GM21381 (cell line): ENCODE measurements around the gene KIAA0930.

ENCODE experiments used
- ATAC-seq: cut with Tn5 transposase; IDR thresholded peaks from one replicate; pipeline ENCODE4 v1.9.1; 2021; ENCODE audit warnings: mild to moderate bottlenecking, moderate library complexity; ENCODE audit not compliant: unreplicated experiment

Gene KIAA0930

GRCh38 chr22:45218976-45219375 lies 21.7 kb downstream of the KIAA0930 start:
- no peak for ATAC-seq

GRCh38 chr22:45217806-45218205 lies 22.9 kb downstream of the KIAA0930 start:
- ATAC-seq = no peak

DNA sequence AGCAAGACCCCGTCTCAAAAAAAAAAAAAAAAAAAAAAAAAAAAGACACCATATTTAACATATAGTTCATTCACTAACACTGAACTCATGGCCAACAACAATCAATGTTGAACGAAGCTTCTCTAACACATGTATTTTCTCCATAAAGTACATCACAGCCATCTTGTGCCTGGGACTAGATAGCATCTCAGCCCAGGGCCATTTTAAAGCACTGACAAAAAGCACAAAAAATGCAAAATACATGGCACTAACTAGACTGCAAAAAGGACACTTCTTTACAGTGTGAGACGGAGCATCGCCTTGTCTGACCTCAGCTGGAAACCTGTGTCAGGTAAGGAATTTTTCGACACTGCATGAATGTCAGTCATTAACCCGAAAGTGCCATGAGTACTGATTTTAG lies 23.3 kb downstream of the KIAA0930 start:
- ATAC-seq = no peak

GRCh38 chr22:45216133-45217003 lies 24.3 kb downstream of the KIAA0930 start:
- no peak for ATAC-seq

- no peak for ATAC-seq
Observed at GRCh38 chr22:45212992-45213751, 27.5 kb downstream of the KIAA0930 start.

DNA sequence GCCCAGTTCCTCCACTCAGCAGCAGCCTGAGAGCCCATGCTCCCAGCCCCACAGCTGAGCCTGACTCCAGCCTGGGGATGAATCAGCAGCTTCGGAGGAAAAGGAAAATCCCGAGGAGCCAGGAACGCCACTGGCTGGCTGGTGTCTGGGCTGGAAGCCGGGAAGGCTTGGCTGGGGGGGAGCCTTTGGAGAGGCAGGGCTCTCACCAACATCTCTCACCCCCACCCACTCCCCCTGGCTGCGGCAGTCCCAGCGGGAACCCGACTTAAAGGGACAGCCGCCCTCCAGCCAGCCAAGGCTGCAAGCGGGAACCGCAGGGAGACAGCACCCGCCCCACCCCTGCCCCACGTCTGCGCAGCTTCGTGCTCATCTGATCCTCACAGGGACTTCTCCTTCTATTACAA lies 28.4 kb downstream of the KIAA0930 start:
- no peak for ATAC-seq

DNA sequence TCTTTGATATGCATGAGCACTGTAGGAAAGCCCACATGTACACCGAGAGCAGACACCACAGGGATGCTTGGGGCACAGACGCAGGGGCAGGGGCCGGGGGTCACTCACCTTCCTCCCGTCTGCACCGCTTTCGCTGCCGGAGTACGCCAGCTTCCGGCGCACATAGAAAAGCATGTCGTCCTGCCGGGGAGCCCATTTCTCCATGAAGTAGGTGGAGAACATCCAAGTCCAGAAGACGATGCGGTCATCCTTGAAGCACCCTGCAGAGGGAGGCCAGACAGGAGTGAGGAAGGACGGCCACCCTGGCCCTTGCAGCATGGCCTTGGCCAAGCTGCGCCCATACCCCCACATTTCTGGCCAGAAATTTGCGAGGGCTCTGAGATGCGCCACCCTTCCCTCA lies 28.8 kb downstream of the KIAA0930 start:
- no peak for ATAC-seq

- no peak for ATAC-seq
Observed at GRCh38 chr22:45211435-45211834, 29.3 kb downstream of the KIAA0930 start.

- ATAC-seq = no peak
Observed at GRCh38 chr22:45210991-45211390, 29.7 kb downstream of the KIAA0930 start.

DNA sequence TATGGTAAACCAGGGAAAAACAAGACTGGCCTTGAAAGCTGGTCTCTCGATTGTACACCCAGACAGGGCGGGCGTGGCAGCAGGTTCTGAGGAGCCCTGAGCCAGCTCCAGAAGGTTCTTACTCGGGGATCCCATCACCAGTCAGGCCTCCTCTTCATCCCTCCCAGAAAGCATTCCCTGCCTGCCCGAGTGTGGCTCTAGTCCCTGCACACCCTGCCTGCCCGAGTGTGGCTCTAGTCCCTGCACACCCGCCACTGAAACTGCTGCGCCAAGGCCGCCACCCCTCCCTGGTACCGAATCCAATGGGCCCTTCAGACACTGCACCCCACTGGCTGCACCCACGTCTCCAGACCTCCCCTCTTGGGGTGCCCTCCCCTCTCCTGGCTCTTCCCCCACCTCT lies 30.1 kb downstream of the KIAA0930 start:
- ATAC-seq = no peak

DNA sequence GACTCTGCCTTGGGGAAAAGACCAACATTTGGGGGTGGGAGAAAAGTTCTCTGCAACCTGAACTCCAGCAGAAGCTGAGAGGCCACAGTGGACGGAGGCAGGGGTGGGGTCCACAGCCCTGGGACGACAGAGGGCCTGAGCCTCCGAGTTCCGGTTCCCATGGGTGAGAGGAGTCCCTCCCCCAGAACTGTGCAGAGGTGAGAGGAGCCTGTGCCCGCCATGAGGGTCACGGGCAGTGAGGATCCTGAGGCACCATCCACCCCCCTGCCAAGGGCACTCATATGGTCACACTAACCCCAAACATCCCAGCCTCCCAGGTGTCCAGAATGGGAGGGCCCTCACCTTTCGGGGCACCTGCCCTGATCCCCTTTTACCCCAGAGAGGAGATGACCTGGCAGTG lies 30.5 kb downstream of the KIAA0930 start:
- no peak for ATAC-seq

DNA sequence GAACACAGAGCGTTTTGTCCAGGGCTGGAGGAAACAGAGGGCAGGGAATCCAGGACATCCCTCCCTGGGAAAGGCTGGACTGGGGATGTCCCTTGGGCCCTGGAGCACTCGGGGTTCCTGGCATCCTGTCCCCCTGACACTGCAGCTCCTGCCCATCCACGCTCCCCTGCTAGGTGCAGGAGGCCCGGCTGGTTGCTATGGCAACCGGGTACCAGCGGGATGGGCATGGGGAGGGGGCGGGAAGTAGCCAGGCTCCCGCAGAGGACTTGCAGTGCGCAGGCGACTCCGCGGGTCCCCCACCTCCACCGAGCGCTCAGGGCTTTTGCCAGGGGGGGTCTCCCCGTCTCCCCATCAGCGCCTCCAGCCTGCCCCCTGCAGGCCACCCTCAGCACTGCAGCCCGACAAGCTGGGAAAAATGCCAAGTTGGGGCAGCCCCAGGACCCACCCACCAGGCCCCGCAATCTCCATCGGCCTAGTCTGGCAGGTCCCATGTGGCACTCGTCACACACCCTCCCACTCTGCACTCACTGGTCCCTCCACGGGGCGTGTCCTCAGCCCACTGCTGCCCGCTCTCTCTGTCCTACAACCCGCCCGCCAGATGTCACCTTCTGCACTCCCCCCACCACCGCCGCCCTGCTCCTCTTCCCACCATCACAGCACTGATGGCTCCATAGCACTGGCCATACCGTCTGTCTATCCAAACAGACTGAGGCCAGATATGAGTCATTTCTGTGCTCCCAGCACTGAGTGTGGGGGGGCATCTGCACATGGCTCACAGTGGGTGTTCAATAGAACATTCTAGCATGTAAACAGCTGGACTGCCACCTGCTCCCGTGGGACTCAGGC lies 31.5 kb downstream of the KIAA0930 start:
- no peak for ATAC-seq

DNA sequence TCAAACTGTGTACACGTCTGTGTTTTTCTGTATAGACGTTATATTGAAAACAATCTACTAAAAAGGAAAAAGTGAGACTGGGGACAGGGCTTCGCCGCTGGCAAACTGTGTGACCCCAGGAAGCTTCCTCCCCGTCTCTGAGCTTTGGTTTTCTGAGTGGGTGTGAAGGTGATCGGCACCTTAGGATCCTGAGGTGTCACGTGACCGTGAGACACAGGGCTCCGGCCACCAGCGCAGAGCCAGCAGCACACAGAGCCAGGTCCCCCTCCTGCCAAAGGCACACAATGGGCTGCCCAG lies 32.0 kb downstream of the KIAA0930 start:
- ATAC-seq = no peak

DNA sequence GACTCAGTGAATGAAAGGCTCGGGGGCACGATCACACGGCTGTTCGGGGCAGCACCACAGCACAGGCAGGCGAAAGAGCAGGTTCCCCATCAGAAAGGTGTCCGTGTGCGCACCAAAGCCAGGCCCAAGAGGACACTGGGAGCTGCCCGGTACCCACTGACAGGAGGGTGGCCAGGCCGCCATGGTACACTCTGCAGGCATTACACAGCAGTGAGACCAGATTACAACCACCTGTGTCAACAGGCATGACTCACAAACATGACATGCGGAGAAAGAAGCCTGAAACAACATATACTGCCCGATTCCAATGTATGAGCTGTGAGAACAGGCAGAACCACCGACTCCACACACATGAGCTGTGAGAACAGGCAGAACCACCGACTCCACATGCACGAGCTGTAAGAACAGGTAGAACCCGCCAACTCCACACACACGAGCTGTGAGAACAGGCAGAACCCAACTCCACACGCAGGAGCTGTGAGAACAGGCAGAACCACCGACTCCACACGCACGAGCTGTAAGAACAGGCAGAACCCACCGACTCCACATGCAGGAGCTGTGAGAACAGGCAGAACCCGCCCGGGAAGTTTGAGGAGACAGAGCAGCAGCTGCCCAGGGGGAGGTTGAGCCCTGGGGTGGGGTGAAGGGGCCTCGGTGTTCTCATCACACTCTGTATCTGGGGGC lies 32.6 kb downstream of the KIAA0930 start:
- no peak for ATAC-seq

DNA sequence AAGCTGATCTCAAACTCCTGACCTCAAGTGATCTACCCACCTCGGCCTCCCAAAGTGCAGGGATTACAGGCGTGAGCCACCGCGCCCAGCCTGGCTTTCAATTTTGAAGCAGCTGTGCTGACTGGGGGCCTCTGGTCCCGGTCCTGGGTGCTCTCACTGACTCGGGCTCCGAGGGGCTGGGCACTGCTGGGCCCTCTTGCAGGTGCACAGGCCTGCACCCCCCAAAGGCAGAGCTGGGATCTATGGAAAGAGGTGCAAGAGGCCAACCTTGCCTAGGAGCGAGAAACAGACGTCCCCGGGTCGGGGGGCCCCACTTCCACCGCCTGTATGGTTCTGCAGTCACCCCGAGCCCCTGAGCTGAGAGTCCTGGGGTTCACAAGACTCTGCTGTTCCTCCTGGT lies 33.2 kb downstream of the KIAA0930 start:
- ATAC-seq = no peak

GRCh38 chr22:45206233-45206632 lies 34.5 kb downstream of the KIAA0930 start:
- no peak for ATAC-seq

DNA sequence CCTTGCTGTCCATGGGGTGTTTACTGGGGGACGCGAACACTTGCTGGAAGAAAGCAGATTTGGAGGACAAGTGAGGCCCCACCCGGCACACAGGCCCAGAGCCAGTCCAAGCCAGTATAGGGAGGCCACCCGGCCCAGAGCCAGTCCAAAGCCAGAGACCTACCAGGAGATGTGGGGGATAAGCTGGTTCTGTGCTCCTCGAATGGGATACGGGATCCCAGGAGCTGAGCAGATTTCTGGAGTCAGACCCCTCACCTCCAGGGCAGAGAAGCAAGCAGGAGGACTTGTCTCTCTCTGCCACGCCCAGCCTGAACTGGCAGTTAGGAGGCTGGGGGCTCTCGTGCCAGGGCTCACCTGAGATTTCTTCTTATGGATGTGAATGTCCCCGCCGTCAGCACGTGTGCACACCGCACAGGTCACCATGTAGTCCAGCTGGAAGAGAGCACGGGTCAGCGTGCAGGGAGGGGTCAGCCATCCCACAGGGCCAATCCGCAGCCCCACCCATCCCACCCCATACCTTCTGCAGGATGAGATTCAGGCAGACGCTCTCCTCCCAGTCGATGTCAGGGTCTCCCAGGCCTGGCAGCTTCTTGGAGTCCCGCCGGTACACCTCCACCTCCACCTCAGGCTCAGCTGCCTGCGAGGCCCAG lies 35.3 kb downstream of the KIAA0930 start:
- ATAC-seq = no peak

DNA sequence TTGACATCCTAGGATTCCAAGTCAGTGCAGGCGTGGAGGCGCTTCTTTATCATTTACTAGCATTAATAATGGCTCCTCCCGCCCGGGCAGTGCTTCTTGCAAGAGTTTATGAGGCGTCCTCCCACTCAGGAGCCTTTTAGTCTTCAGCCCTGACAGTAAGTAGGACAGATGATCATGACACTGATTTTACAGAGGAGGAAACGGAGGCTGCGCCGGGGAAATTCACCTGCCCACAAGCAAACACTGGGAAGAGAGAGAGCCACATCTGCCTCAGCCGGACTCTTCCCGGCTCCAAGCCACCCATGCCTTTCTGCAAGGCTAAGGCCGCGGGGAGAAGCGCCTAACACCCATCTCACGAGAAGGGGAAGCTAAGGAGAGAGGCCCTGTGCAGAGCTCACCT lies 35.9 kb downstream of the KIAA0930 start:
- ATAC-seq = no peak

DNA sequence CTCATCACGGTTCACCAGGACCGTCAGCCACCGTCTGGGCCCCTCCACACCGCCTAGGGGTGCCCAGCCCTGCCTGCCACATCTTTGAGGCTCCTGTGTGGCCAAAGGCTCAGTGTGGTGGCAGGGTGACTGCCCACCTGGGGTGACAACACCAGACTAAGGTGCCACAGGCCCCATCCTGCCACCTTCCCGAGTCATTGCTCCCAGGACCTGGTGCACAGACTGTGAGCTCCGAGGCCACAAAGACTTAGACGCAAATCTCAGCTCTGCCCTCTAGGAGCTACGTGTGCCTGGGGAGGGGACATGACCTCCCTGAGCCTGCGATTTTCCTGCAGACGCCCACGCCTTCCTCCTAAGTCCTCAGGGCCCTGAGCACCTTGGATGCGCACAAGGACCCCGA lies 36.5 kb downstream of the KIAA0930 start:
- no peak for ATAC-seq

- ATAC-seq = no peak
Observed at GRCh38 chr22:45203150-45203951, 37.3 kb downstream of the KIAA0930 start.
